GM08714 (cell line): Measurements from ENCODE around the gene FRMD4B.
"Not testable (repeated sequence)": the region's sequence is repeated elsewhere in the genome, so short reads cannot be mapped to it uniquely, and the experiment has no call there.

Experiments
- H3K4me3 ChIP-seq: fragments of 200-500 bp; sonication (Bioruptor generic); 2 replicates; pipeline ENCODE4 v1.5.1; 2014; ENCODE audit warnings: mild to moderate bottlenecking, low read length, inconsistent platforms
- ZNF274 ChIP-seq: IDR thresholded peaks from 2 replicates; pipeline ENCODE4 v1.6.1; 2012; ENCODE audit warnings: mild to moderate bottlenecking, low read depth, low read length

FRMD4B gene

DNA sequence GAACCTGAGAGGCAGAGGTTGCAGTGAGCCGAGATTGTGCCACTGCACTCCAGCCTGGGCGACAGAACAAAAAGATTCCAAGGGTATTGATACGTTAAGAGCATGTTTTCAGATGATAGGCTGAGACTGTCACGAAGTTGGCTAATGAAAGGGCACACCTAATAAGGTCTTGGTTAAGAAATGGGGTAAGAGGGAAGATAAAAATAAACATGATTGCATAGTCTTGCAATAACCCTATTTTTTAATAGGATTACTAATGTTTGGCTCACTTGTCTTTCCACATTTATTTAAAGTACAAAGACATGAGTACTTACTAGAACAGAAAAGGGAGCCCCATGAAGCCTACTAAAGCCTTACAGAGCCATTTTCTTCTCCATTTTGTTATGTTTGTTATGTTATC is 109.0 kb downstream of the FRMD4B start:
- no peak for TF ChIP-seq ZNF274
- H3K4me3 ChIP-seq: no peak overlapping the region

DNA sequence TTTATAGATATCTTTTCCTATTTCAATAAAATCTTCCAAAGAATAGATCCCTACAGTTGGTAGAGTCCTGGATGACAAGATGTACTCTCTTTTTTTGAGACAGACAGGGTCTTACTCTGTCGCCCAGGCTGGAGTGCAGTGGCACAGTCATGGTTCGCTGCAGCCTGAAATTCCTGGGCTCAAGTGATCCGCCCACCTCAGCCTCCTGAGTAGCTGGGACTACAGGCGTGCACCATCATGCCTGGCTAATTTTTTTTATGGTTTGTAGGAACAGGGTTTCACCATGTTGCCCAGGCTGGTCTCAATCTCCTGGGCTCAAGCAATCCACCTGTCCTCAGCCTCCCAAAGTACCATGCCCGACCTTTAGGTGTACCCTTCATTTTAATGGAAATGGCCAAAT is 109.7 kb downstream of the FRMD4B start:
- not testable (repeated sequence) for H3K4me3 ChIP-seq

DNA sequence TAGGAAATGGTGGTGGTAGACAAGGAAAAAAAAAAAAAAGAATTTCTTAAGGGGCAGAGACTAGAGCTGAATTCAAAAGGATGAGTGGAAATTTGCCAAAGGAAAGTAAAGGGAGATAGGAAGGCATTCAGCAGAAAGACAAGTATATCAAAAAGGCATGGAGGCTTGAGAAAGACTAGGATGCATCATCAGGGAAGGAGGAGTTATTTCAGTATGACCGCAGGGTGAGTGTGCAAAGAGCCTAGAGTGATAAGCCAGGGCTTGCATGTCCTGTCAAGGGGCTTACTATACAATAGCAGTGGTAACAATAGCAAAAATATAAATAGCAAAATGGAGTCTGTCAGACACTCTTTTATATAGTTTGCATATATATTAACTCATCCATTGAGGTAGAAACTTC is 112.0 kb downstream of the FRMD4B start:
- H3K4me3 ChIP-seq: no peak overlapping the region
- no peak for TF ChIP-seq ZNF274

DNA sequence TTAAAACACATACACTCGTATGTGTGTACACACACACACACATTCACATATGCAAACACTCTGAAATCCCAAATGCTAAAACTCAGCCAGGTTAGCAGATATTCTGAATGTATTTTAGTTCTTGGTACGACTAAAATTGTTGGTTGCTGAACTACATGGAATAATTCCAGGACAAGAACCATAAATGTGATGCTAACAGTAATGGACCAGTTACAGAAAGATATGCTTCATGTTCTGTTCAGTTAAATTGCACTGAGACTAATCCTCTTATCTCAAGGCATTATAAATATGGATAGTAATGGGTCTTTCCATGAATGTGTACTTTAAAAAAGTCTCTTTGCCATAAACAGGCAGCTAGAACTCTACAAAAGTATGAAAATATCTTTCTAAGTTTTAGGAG is 113.3 kb downstream of the FRMD4B start:
- no peak for TF ChIP-seq ZNF274
- no peak overlapping the region for H3K4me3 ChIP-seq

DNA sequence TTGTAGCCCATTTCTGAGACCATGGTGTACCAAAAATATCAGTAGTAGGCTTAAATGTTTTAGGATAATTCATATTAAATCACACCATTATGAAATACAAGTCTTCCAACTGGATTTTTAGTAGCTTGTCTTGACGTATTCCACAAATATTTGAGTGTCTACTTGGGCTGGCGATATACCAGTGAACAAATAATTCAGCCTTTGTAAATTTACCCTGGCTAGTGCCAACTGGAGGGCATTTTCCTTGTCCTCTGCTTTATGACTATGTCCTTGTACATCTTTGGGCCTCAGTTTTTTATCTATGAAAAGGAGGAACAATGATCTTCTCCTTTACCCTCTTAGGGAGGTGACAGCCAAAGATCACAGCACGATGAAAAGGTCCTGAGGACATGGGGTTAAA is 114.8 kb downstream of the FRMD4B start:
- no peak for TF ChIP-seq ZNF274
- no peak overlapping the region for H3K4me3 ChIP-seq

DNA sequence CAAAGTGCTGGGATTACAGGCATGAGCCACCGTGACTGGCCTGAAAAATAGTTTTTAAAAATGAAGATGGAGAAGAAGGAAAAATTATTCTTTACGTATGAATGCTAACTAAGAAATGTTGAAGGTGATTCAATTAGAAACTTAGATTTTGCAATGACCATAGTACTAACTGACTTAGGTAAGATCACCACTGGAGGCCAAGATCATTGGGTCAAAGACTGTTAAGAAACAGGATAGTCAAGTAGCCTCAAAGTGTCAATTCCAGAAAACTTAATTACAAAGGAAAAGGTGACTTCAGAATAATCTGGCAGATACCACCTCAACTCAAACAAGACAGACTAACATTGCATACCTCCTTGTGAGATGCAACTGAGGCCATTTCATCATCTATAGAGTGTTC is 119.3 kb downstream of the FRMD4B start:
- H3K4me3 ChIP-seq: no peak overlapping the region
- no peak for TF ChIP-seq ZNF274

DNA sequence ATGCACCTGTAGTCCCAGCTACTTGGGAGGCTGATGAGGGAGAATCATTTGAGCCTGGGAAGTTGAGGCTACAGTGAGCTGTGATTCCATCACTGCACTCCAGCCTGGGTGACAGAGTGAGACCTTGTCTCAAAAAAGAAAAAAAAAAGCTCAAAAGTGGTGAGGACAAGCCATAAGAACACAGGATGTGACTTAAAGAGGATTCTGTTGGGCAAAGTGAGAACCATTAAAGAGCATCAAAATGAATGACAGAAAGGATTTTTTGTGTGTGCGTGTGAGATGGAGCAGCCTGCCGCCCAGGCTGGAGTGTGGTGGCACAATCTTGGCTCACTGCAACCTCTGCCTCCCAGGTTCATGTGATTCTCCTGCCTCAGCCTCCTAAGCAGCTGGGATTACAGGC is 119.8 kb downstream of the FRMD4B start:
- H3K4me3 ChIP-seq: not testable (repeated sequence)

DNA sequence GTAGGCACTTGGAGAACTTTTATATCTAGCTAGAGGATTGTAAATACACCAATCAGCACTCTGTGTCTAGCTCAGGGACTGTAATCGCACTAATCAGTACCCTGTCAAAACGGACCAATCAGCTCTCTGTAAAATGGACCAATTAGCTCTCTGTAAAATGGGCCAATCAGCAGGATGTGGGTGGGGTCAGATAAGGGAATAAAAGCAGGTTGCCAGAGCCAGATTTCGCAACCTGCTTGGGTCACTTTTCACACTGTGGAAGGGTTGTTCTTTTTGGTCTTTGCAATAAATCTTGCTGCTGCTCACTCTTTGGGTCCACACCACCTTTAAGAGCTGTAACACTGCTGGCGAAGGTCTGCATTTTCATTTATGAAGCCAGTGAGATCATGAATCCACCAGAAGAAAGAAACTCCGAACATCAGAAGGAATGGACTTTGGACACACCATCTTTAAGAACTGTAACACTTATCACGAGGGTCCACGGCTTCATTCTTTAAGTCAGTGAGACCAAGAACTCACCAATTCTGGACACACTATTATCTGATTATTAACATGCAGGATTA is 125.0 kb downstream of the FRMD4B start:
- H3K4me3 ChIP-seq: not testable (repeated sequence)

DNA sequence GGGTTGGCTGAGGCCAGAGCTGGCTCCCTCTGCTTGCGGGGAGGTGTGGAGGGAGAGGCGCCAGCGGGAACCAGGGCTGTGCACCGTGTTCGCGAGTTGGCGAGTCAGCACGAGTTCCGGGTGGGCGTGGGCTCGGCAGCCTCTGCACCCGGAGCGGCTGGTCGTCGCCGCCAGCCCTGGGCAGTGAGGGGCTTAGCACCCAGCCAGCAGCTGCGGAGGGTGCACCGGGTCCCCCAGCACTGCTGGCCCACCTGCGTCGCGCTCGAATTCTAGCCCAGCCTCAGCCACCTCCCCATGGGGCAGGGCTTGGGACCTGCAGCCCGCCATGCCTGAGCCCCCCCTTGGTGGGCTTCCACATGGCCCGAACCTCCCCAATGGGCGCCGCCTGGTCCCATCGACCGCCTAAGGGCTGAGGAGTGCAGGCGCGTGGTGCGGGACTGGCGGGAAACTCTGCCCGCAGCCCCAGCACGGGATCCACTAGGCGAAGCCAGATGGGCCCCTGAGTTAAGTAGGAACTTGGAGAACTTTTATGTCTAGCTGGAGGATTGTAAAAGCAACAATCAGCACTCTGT is 125.6 kb downstream of the FRMD4B start:
- no peak overlapping the region for H3K4me3 ChIP-seq
- TF ChIP-seq ZNF274: no peak

DNA sequence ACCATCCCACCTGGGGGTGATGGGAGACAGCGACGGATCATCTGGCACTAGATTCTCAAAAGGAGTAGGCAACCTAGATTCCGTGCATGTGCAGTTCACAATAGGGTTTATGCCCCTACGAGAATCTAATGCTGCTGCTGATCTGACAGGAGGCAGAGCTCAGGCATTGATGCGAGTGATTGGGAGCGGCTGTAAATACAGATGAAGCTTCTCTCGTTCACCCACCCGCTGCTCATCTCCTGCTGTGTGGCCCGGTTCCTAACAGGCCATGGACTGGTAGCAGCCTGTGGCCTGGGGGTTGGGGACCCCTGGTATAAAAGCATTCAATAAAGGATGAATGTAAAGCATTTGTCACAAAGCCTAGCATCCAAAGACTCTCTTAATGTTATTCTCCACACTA is 126.8 kb downstream of the FRMD4B start:
- TF ChIP-seq ZNF274: no peak

DNA sequence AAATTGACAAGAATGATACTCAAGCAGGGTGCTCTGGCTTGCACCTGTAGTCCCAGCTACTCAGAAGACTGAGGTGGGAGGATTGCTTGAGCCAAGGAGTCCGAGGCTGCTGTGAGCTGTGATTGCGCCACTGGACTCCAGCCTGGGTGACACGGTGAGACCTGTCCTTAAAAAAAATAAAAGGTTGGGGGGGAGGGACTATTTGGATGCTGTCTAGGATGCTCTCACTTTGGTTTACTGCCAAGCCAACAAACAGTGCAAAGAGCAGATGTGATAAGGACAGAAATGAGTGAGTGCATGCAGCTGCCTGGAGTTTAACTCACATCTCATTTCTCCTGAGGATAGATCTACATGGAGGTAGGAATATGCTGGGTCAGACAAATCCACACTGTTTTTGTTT is 130.0 kb downstream of the FRMD4B start:
- no peak overlapping the region for H3K4me3 ChIP-seq
- no peak for TF ChIP-seq ZNF274

More for the DNA sequence above, 126.8 kb downstream of the FRMD4B start:
- H3K4me3 ChIP-seq: no peak overlapping the region

DNA sequence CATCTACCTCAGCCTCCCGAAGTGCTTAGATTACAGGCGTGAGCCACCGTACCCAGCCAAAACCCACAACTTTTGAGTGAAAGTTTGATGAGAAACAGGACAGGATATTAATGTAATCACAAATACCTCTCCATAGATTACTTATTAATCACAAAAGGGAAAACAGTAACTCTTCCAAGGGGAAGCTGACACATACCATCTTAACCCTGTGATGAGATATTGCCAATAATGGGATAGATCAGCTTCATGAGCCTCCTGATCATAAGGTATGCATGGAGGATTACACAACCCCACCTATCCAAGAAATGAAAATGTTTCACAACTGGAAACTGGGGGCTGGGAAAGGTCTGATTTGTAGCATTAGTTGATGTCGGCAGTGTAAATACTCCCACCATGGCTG is 131.5 kb downstream of the FRMD4B start:
- H3K4me3 ChIP-seq: no peak overlapping the region
- no peak for TF ChIP-seq ZNF274

DNA sequence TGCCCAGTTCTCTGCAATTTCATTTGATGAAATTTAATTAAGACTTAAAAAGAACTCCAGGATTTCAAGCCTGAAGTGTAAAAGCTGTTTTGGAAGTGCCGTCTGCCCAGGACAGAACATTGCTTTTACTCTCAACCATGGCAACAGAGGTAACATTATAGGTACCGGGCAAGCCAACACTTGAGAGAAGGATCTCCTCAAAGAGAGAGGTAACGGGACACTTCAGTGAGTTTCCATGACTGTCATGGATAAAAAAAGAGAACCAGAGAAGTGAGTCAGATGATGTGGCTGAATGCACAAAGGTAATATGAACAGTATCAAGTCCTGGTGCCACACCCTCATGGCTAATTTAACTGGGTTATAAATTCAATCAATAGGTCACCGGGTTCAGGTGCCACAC is 133.3 kb downstream of the FRMD4B start:
- no peak for TF ChIP-seq ZNF274

DNA sequence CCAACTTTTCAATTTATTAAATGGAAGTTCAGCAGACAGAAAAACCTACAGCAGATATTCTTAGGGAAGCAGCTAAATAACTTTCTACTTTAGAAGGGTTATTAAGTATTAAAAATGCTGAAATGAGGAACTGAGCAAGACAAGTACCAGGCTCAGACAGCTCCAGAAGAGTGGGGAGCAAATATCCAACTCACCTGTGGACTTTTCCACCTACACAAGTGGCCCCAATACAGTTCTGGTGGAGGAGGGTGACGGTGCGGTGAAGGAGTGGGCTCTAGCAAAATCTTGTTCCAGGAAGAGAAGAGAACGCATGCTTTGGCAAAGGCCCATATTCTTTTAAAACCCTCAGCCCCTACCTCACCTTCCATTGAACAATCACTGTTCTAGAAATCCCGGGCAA is 133.7 kb downstream of the FRMD4B start:
- TF ChIP-seq ZNF274: no peak
- H3K4me3 ChIP-seq: no peak overlapping the region

More for the DNA sequence above, 133.3 kb downstream of the FRMD4B start:
- no peak overlapping the region for H3K4me3 ChIP-seq

DNA sequence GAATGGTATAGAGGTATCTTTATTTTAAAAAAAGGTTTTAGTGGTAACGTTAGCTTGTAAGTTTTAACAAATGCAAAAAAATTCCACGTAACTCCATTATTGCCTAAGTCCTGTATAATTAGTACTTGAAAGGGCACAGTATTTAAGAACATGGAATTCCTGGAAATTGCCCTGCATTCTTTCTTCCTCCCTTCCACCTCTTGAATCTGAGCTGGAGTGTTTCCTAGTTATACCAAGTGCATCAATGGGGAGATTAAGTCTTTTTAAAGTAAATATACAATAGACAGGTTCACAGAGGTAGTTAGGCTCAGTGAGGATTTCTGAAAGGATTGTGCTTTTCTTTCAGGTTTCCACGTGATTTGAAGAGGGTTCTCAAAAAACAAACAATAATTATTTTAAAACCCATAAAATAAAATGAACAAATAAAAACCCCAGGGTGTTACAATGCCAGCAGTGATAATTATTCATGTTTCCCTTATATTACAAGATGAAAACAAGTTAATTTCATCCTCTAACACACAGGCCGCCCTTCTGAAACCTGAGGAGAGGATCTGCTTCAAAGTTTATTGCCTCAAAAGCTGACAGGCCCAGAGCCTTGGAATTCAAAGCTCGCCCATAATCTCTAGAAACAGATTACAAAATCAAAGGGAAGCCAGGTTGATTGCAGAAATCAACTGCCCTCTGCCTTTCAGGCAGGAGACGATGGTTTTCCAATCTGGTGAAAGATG is 134.6 kb downstream of the FRMD4B start:
- TF ChIP-seq ZNF274: no peak
- H3K4me3 ChIP-seq: no peak overlapping the region

DNA sequence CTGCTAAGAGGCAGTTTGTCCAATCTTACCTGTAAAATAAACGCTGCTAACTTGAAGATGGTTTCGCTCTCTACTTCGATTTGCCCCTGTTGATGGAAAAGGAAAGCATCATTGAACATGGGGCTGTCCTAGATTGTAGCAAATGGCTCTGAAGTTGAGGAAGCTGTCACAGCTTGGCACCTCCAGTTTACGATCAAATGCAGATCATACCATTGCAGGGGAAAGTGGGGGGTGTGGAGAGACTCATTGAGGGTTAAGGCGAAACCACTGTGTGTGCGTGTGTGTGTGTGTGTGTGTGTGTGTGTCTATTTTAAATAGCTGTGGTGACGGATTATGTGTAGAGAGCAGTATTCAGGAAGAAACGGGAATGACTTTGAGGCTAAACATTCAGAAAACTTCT is 135.9 kb downstream of the FRMD4B start:
- H3K4me3 ChIP-seq: no peak overlapping the region
- TF ChIP-seq ZNF274: no peak

DNA sequence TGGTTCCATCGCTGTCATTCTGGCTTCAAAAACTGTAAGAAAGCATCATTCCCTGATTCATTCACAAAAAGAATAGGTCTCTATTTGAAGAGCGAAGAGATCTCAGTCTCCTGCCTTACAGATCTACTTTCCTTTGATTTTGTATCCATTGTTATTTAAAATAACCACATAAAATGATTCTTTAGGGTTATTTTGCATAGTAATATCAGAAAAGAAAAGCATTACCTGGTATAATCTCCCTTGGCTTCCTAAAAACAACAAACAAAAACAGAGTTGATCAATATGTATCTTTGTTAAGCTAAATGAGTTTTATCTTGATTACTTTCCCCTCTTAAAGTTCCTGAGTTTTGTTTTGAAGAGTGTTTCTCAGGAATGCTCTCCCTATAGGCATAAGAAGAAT is 136.9 kb downstream of the FRMD4B start:
- no peak for TF ChIP-seq ZNF274

More for the DNA sequence above, 136.9 kb downstream of the FRMD4B start:
- H3K4me3 ChIP-seq: no peak overlapping the region
